ENCODE data around the gene TBC1D1.
"Not testable (repeated sequence)": the region's sequence is repeated elsewhere in the genome, so short reads cannot be mapped to it uniquely, and the experiment has no call there.

The TBC1D1 gene

DNA sequence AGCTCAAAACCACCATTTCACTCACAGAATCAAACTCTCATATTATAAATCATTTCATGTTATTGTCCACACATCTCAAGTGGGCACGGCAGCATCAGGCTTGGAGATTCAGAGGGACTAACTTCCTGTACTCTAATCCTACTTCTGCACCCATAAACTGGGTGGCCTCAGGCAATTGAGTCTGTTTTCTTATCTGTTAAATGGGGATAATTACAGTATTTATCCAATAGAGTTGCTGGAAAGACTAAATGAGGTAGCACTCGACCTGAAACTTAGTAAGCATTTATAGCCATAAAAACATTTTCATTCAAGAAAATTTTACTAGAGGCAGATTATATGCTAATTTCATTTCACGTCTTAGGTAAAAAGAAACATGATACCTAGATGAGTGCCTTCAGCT lies 13.0 kb downstream of the TBC1D1 start:
- no peaks in the 10 kb centered on the region for H3K27me3 Mint-ChIP-seq
- no peak overlapping the region for H3K27ac Mint-ChIP-seq
- peaks cover 41% of the 10 kb centered on the region for H3K4me1 Mint-ChIP-seq
- H3K9me3 Mint-ChIP-seq = peaks cover 2% of the 10 kb centered on the region
- ATAC-seq = no peak
- peaks cover 44% of the 10 kb centered on the region for H3K36me3 Mint-ChIP-seq
- H3K4me3 Mint-ChIP-seq = no peak overlapping the region

DNA sequence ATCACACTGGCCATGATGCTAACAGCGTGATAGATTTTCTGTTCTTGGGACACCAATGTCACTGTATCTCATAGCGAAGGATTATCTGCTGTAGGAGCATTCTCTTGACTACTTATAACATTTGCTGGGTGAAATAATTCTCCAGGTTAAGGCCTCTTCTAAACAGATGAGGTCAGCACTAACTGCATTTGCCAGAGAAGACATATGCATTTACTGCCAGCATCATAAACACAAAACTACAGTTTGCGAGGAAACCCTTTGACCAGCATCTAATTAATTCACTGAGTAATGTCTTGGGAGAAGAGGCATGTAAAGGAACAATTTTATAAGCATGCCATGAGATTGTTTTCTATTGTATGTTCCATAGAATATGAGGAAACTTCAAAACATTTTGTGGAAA lies 13.9 kb downstream of the TBC1D1 start:
- Mint-ChIP-seq H3K4me1 (peaks cover 31% of the 10 kb centered on the region), H3K4me3 (no peak overlapping the region), H3K27me3 (no peaks in the 10 kb centered on the region), H3K27ac (no peak overlapping the region), H3K36me3 (peaks cover 34% of the 10 kb centered on the region), H3K9me3 (no peaks in the 10 kb centered on the region)
- no peak for ATAC-seq

DNA sequence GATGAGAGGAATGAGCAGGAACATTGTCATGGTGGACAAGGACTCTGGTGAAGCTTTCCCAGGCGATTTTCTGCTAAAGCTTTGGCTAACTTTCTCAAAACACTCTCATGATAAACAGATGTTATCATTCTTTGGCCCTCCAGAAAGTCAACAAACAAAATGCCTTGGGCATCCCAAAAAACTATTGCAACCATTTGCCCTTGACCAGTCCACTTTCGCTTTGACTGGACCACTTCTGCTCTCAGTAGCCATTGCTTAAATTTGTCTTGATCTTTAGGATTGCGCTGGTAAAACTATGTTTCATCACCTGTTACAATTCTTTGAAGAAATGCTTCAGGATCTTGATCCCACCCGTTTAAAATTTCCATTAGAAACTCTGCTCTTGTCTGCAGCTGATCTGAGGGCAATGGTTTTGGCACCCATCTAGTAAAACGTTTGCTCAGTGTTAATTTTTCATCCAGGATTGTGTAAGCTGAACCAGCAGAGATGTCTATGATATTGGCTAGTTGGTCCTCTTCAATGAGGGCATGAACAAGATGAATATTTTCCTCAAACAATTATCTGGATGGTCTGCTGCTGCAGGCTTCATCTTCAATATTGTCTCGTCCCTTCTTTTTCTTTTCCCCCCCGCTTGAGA lies 14.8 kb downstream of the TBC1D1 start:
- Mint-ChIP-seq H3K4me1 (peaks cover 31% of the 10 kb centered on the region), H3K27ac (no peak overlapping the region), H3K9me3 (no peaks in the 10 kb centered on the region), H3K27me3 (no peaks in the 10 kb centered on the region), H3K36me3 (peaks cover 34% of the 10 kb centered on the region), H3K4me3 (no peak overlapping the region)
- no peak for ATAC-seq

DNA sequence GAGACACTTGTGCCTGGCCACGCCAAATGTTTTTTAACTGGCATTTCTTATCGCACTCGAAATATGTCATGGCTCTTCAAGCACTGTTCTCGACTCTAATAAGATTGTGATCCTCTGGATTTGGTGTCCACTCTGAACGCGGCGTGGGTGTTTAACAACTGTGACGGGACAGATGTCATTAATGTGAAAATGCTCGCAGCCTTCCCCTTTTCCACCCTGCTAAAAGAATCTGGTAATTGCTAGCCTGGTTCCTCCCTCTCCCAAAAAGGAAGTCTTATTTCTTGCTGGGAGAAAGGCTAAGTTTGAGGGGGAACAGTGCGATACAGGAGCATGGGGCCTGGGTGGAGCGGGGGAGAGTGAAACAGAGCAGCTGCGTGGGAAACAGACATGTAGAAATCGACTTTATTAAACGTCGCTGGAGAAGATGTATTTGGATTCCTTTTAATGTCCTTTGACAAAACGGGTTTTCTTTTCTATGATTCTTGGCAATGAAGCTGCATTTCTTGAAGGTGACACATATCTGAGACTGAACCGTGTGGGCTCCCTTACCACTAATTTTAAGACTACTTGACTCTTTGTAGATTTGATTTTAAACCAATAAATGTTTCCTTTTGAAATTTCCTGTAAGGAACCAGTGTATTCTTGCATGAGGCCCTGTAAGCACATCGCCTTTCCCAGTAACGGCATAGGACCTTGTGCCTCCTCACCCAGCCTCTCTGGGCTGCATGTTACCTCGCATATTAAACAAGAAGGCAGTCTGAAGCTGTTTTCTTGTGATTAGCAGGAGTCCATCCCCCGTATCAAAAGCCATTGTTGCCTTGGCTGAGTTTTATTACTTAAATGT lies 17.8 kb downstream of the TBC1D1 start:
- Mint-ChIP-seq H3K27ac (no peak overlapping the region), H3K4me1 (peaks cover 30% of the 10 kb centered on the region), H3K27me3 (no peaks in the 10 kb centered on the region), H3K4me3 (no peak overlapping the region), H3K36me3 (peaks cover 32% of the 10 kb centered on the region), H3K9me3 (no peaks in the 10 kb centered on the region)
- no peak for ATAC-seq

DNA sequence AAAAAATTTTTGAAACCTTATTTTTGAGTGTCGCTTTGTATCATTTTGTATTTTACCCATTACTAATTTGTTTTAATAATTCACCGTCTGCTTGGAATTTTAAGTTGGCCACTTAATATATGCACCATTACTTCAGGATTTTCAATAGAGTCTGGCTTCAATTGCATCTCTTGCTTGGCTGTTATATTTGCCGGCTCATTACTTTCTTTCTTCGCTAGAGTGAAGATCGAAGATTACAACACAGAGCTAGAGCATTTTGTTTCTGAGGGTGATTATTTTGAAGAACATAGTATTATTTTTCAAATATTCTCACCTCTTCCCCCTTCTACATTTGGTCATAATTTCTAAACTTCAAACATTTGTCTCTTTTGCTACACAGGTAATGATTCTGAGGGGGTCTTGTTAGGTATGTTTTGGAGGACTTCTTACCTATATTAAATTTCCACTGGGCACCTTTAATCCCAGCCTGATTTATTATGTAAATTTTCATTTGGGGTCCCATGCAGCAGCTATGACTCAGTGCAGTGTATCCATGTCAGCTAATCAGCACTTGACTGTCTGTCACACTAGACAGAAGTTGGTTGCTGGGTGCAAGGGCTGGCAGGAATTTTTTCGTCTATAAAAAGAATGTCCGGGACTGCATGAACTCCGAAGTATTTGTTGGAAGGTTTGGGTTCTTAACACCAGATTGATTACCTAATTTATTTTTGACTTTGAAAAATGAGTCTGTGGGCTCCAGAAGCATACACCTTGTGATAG lies 18.6 kb downstream of the TBC1D1 start:
- no peak for ATAC-seq
- no peak overlapping the region for H3K27ac Mint-ChIP-seq
- peaks cover 29% of the 10 kb centered on the region for H3K4me1 Mint-ChIP-seq
- peaks cover 31% of the 10 kb centered on the region for H3K36me3 Mint-ChIP-seq
- no peaks in the 10 kb centered on the region for H3K9me3 Mint-ChIP-seq
- no peaks in the 10 kb centered on the region for H3K27me3 Mint-ChIP-seq
- H3K4me3 Mint-ChIP-seq = no peak overlapping the region

DNA sequence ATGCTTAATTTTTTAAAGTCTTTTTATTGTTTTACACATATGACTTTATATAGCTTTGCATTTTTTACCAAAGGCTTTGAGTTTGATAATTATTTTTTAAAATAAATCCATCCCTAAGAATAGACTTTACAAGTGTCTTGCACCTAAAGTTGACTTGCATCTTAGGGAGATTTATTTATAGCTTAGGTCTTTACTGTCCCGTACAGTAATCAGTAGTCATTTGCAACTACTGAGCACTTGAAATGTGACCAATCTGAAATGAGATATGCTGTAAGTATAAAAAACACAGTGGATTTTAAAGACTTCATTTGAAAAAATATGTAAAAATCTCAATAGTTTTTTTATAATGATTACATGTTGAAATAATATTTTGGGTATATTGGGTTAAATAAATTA lies 19.2 kb downstream of the TBC1D1 start:
- H3K27me3 Mint-ChIP-seq = no peaks in the 10 kb centered on the region
- no peak for ATAC-seq

DNA sequence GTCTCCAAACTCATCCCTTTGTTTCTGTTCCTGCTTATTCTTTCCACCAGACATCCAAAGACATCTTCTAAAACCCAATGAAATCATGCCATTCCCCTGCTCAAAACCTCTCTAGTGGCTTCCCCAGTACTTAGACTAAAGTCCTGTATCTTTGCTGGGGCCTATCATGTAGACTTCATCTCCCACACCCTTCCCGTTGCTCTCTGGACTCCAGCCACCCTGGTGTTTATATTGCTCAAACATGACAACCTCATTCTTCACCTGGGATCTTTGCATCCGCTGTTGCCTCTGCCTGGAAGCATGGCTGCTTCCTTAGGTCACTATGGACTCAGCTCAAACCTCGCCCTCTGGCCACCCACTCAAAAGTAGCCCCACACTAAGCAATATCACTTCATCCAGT lies 23.7 kb downstream of the TBC1D1 start:
- Mint-ChIP-seq H3K4me3 (no peak overlapping the region), H3K4me1 (peaks cover 8% of the 10 kb centered on the region), H3K27me3 (no peaks in the 10 kb centered on the region), H3K27ac (no peak overlapping the region), H3K9me3 (no peaks in the 10 kb centered on the region), H3K36me3 (peaks cover 13% of the 10 kb centered on the region)
- no peak for ATAC-seq

More for the DNA sequence above, 19.2 kb downstream of the TBC1D1 start:
- no peak overlapping the region for H3K4me3 Mint-ChIP-seq
- no peaks in the 10 kb centered on the region for H3K9me3 Mint-ChIP-seq
- H3K36me3 Mint-ChIP-seq = peaks cover 31% of the 10 kb centered on the region
- H3K4me1 Mint-ChIP-seq = peaks cover 29% of the 10 kb centered on the region
- H3K27ac Mint-ChIP-seq = no peak overlapping the region

DNA sequence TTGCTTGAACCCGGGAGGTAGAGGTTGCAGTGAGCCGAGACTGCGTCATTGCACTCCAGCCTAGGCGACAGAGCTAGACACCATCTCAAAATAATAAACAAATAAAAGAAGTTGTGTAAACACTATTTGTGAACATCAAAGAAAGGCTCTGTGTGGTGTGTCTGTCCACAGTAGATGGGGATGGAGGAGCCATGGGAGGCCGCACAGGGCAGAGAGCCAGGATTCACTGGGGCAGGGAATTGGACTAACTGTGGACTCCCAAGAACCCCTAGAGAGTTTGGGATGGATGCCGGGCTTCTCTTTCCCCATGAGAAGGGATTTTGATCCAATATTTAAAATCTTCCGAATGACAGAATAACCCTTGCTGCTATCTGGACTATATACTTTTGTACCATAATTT lies 26.5 kb downstream of the TBC1D1 start:
- Mint-ChIP-seq H3K27me3 (no peaks in the 10 kb centered on the region), H3K36me3 (peaks cover 24% of the 10 kb centered on the region), H3K27ac (no peak overlapping the region), H3K9me3 (no peaks in the 10 kb centered on the region), H3K4me1 (peaks cover 15% of the 10 kb centered on the region), H3K4me3 (no peak overlapping the region)
- no peak for ATAC-seq

DNA sequence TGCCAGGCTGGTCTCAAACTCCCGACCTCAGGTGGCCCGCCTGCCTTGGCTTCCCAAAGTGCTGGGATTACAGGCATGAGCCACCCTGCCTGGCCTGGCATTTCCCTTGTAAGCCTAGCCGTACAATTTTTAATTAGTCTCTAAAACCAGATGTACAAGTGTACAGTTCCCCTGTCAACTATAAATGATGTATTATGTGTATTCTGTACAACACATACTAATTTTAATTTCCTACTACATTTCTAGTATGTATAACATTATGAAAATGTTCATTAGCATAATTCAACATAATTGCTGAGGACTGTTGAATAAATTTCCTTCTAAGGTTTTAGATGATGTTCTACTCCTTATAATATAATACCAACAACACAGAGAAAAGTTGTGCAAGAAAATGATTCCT lies 27.8 kb downstream of the TBC1D1 start:
- no peak for ATAC-seq
- no peak overlapping the region for H3K4me3 Mint-ChIP-seq
- H3K27ac Mint-ChIP-seq = no peak overlapping the region
- no peaks in the 10 kb centered on the region for H3K9me3 Mint-ChIP-seq
- peaks cover 19% of the 10 kb centered on the region for H3K4me1 Mint-ChIP-seq
- peaks cover 27% of the 10 kb centered on the region for H3K36me3 Mint-ChIP-seq
- no peaks in the 10 kb centered on the region for H3K27me3 Mint-ChIP-seq

DNA sequence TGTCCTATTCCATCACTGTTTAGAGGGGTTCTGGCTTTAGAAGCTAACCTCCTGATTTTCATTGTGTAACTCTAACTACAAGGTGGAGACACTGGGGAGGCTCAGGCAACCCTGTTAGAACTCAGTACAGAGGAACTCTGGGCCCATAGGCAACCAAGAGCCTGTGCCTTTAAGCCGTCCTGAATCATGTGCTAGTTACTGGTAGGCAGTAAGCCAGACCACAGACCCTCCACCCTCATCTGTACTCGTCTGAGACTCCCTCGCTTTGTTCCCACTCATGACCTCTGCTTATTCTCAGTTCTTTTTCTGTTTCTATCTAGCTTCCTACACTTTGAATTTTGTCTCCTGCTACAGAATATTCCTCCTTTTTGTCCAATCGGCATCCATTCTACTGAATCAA lies 31.4 kb downstream of the TBC1D1 start:
- Mint-ChIP-seq H3K27ac (no peak overlapping the region), H3K9me3 (no peaks in the 10 kb centered on the region), H3K4me1 (peaks cover 25% of the 10 kb centered on the region), H3K36me3 (peaks cover 32% of the 10 kb centered on the region), H3K4me3 (no peak overlapping the region), H3K27me3 (no peaks in the 10 kb centered on the region)
- ATAC-seq = no peak

DNA sequence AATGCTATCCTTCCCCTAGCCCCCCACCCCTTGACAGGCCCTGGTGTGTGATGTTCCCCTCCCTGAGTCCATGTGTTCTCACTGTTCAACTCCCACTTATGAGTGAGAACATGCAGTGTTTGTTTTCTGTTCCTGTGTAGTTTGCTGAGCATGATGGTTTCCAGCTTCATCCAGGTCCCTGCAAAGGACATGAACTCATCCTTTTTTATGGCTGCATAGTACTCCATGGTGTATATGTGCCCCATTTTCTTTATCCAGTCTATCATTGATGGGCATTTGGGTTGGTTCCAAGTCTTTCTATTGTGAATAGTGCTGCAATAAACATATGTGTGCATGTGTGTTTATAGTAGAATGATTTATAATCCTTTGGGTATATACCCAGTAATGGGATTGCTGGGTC lies 32.2 kb downstream of the TBC1D1 start:
- not testable (repeated sequence) for H3K27me3 Mint-ChIP-seq, ATAC-seq, H3K9me3 Mint-ChIP-seq, H3K27ac Mint-ChIP-seq, H3K4me3 Mint-ChIP-seq
- peaks cover 27% of the 10 kb centered on the region for H3K4me1 Mint-ChIP-seq
- H3K36me3 Mint-ChIP-seq = peaks cover 32% of the 10 kb centered on the region

DNA sequence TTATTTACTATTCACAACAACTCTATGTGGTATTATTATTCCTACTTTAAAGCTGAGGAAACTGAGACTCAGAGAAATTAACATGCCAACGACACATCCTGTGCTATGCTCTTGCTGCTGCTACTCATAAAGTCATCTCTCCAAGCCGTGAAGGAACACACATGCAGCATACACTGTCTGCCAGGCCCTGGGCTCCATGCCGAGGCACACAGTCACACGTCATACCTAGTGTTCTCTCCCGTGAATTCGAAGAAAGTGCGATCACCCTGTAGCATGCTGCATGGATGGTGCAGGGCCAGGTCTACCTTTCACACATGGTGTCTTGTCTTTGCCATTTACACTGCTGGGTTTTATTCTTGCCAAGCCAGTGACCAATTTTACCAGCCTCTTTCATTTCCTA lies 34.1 kb downstream of the TBC1D1 start:
- peaks cover 37% of the 10 kb centered on the region for H3K36me3 Mint-ChIP-seq
- H3K4me1 Mint-ChIP-seq = peaks cover 34% of the 10 kb centered on the region
- no peak for ATAC-seq
- no peaks in the 10 kb centered on the region for H3K27me3 Mint-ChIP-seq
- H3K4me3 Mint-ChIP-seq = no peak overlapping the region
- no peaks in the 10 kb centered on the region for H3K9me3 Mint-ChIP-seq
- H3K27ac Mint-ChIP-seq = no peak overlapping the region

DNA sequence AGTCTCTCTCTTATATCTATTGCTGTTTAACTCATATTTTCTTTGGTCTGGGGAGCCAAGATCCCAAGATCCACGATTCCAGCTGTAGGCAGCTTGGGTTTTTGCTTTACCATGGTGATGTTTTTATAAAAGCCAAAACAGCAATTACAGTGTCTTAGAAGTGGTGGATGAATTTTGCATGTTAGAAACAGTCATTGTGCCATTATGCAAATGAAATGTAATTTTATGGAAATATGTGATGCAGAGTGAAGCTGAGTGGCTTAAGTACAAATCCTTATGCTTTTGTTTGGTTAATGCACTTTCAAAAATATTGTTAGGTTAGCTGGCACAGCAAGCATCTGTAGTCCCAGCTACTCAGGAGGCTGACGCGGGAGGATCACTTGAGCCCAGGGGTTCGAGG lies 36.5 kb downstream of the TBC1D1 start:
- no peak for ATAC-seq
- peaks cover 24% of the 10 kb centered on the region for H3K36me3 Mint-ChIP-seq
- peaks cover 20% of the 10 kb centered on the region for H3K4me1 Mint-ChIP-seq
- no peaks in the 10 kb centered on the region for H3K9me3 Mint-ChIP-seq
- peak overlapping the region; percentile 25 for H3K27ac Mint-ChIP-seq
- no peaks in the 10 kb centered on the region for H3K27me3 Mint-ChIP-seq
- no peak overlapping the region for H3K4me3 Mint-ChIP-seq

DNA sequence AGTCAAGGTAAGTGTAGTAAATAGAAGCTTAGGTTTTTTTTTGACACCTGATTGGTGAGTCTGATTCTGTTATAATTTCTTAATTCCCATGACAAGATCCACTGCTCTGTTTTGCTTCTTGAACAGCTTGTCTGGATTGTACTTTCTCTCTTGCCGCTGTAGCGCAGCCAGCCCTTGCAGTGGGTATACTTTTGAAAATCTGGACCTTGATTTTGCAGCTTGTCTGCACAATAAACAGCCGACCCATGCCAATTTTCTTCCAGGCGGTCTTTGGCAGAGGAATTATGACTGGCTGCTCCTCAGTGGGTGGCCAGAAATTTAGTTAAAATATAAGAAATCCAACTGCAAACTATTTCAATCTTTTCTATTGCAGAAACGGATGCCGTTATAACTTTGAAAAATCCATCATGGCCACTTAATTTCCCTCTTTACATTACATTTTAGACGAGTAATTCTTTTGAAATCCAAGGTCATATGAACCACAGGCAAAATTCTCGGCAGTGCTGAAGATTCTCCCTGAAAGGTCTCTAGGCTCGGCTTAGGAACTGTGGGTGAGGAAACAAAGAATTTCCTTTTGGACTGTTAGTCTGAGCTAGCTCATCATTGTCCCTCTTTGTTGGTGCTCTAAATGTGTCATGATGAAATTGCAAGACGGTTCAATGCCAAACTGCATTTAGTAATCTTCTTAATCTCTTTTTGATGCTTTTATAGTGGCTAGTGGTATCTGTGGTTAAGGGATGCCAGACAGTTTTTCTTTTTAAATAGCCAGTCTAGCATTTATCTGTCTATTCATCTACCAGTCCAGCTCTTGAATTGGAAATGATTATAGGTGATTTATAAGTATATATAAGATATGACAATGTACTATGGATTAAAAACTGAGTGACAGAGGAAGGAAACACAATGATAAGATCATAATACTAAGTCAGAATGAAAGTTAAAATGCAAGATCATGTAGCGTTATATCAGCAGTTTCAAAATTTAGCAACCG lies 37.8 kb downstream of the TBC1D1 start:
- H3K36me3 Mint-ChIP-seq = peaks cover 14% of the 10 kb centered on the region
- no peak overlapping the region for H3K4me3 Mint-ChIP-seq
- no peaks in the 10 kb centered on the region for H3K27me3 Mint-ChIP-seq
- no peak overlapping the region for H3K27ac Mint-ChIP-seq
- ATAC-seq = no peak
- peaks cover 2% of the 10 kb centered on the region for H3K9me3 Mint-ChIP-seq
- H3K4me1 Mint-ChIP-seq = peaks cover 20% of the 10 kb centered on the region

DNA sequence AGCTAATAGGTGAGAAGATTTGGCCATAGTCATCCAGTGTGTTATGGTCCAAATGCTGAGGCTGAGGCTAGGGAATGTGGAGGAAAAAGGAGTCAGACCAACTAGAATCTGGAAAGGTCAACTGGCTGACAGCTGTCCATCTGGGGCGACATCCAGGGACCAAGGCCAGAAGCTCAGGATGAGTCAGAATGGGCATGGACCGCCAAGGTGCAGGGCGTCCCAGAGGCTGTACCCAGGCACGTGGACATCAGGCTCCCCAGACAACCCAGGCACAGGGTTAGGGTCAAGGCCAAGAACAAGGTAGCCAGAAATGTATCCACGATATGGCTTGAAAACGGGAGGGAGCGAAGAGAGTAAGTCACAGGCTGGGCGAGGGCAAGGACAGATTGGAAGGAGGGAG lies 43.2 kb downstream of the TBC1D1 start:
- ATAC-seq = no peak
- Mint-ChIP-seq H3K27me3 (no peaks in the 10 kb centered on the region), H3K4me1 (peaks cover 15% of the 10 kb centered on the region), H3K9me3 (peaks cover 6% of the 10 kb centered on the region), H3K27ac (no peak overlapping the region), H3K4me3 (no peak overlapping the region), H3K36me3 (peaks cover 15% of the 10 kb centered on the region)

Measured in stimulated activated memory B cell treated with anti-CD40 and anti-IgM and Interleukin-4, amounts not matched to agents 10 μg/mL and 1 μg/mL and 100 μg/mL, for 72 hours (primary cell).